ENCODE measurements around the gene CD58. TPM values are rescaled to one million over a fixed set of nuclear protein-coding genes. Genes with fewer than 3 reads are reported as not detected.

Gene CD58
- total and polyA plus RNA-seq, 9 of the 15 experiments (the other 6 are each of a cell fraction or from before 2014, with no cell fraction given): 18.1 to 113 (median 37.4) TPM

DNA sequence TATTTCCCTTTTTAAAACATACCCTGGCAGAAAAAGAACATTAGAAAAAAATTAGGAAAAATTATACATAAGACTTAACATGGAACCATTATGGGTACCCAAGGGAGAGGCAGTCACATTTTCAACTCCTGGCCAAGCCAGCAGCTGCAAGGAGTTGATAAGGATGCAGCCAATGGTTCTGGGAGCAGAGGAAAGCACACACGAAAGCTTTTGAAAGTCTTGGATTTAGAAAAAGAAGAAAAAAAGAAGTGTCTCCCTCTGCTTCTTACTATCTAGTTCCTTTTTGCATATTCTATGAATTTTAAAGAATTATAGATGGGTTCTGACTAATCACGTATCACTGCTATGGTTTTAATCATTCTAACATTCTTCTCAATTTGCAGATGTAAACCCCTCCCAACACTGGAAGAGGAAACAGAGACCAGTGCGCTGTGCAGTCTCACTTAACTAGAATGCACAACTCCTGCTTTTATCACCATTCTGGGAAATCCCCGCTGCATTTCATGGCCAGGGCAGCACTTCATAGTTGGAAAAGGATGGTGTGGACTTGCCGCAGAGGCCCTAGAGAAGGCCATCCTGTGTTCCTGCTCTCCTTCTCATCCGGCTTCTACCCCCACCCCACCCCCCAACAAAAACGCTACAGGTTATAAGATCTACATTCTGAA lies 2.7 kb upstream of the CD58 start (continued):
- TF ChIP-seq POLR2G (IDR thresholded peaks at IDR 0.05; ENCODE audit: low read depth, low read length): no peak
- TF ChIP-seq, protein P1, sequence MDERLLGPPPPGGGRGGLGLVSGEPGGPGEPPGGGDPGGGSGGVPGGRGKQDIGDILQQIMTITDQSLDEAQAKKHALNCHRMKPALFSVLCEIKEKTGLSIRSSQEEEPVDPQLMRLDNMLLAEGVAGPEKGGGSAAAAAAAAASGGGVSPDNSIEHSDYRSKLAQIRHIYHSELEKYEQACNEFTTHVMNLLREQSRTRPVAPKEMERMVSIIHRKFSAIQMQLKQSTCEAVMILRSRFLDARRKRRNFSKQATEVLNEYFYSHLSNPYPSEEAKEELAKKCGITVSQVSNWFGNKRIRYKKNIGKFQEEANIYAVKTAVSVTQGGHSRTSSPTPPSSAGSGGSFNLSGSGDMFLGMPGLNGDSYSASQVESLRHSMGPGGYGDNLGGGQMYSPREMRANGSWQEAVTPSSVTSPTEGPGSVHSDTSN (CRISPR knock-in tag; IDR thresholded peaks at IDR 0.05; ENCODE audit: low read depth): no peak
- TF ChIP-seq, protein P1 (tag; conservative IDR thresholded peaks at IDR 0.05; ENCODE audit: low read depth): no peak
- TF ChIP-seq MYBL2 (IDR thresholded peaks at IDR 0.05; ENCODE audit: low read depth): no peak
- no peak for TF ChIP-seq MYBL2 (CRISPR knock-in tag; IDR thresholded peaks at IDR 0.05; ENCODE audit: borderline replicate concordance)
- no peak for TF ChIP-seq U2AF2 (optimal IDR thresholded peaks at IDR 0.05; ENCODE audit: low read depth, low read length)
- TF ChIP-seq TCF3 (CRISPR knock-in tag; IDR thresholded peaks at IDR 0.05): peak; percentile 94
- TF ChIP-seq SRSF7 (optimal IDR thresholded peaks at IDR 0.05; ENCODE audit: low read depth, low read length): no peak
- 0 out of 2 replicates have a peak, but pooled peaks have one; percentile 18 for TF ChIP-seq HEY1 (CRISPR knock-in tag; IDR thresholded peaks at IDR 0.05; ENCODE audit: borderline replicate concordance)
- peak; percentile 62 for TF ChIP-seq HDAC3 (IDR thresholded peaks at IDR 0.05; ENCODE audit: borderline replicate concordance, partially characterized antibody)
- TF ChIP-seq SAFB (IDR thresholded peaks at IDR 0.05; ENCODE audit: borderline replicate concordance, low read depth, low read length): no peak
- peak; percentile 33; the same call in 1 of the 2 replicates for TF ChIP-seq BCOR (IDR thresholded peaks at IDR 0.05)
- TF ChIP-seq FIP1L1 (IDR thresholded peaks at IDR 0.05; ENCODE audit: low read depth, low read length, poor library complexity, severe bottlenecking): no peak
- TF ChIP-seq DMBX1 (CRISPR knock-in tag; IDR thresholded peaks at IDR 0.05; ENCODE audit: borderline replicate concordance): no peak
- no peak for TF ChIP-seq POU5F1 (IDR thresholded peaks at IDR 0.05; ENCODE audit: borderline replicate concordance, low read depth, low read length, partially characterized antibody)
- TF ChIP-seq, protein P2, sequence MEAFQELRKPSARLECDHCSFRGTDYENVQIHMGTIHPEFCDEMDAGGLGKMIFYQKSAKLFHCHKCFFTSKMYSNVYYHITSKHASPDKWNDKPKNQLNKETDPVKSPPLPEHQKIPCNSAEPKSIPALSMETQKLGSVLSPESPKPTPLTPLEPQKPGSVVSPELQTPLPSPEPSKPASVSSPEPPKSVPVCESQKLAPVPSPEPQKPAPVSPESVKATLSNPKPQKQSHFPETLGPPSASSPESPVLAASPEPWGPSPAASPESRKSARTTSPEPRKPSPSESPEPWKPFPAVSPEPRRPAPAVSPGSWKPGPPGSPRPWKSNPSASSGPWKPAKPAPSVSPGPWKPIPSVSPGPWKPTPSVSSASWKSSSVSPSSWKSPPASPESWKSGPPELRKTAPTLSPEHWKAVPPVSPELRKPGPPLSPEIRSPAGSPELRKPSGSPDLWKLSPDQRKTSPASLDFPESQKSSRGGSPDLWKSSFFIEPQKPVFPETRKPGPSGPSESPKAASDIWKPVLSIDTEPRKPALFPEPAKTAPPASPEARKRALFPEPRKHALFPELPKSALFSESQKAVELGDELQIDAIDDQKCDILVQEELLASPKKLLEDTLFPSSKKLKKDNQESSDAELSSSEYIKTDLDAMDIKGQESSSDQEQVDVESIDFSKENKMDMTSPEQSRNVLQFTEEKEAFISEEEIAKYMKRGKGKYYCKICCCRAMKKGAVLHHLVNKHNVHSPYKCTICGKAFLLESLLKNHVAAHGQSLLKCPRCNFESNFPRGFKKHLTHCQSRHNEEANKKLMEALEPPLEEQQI (IDR thresholded peaks at IDR 0.05): 0 out of 2 replicates have a peak, but pooled peaks have one; percentile 37
- no peak for TF ChIP-seq CBX5 (IDR thresholded peaks at IDR 0.05; ENCODE audit: borderline replicate concordance, low read depth)
- TF ChIP-seq ZNF764 (CRISPR knock-in tag; IDR thresholded peaks at IDR 0.05; ENCODE audit: low read depth): no peak
- no peak for TF ChIP-seq FOXK1 (CRISPR knock-in tag; IDR thresholded peaks at IDR 0.05; ENCODE audit: borderline replicate concordance)
- no peak for TF ChIP-seq TAF1 (IDR thresholded peaks at IDR 0.05; ENCODE audit: control insufficient read depth, extremely low read depth, insufficient read depth, low read length, severe bottlenecking)
- TF ChIP-seq, protein P3, sequence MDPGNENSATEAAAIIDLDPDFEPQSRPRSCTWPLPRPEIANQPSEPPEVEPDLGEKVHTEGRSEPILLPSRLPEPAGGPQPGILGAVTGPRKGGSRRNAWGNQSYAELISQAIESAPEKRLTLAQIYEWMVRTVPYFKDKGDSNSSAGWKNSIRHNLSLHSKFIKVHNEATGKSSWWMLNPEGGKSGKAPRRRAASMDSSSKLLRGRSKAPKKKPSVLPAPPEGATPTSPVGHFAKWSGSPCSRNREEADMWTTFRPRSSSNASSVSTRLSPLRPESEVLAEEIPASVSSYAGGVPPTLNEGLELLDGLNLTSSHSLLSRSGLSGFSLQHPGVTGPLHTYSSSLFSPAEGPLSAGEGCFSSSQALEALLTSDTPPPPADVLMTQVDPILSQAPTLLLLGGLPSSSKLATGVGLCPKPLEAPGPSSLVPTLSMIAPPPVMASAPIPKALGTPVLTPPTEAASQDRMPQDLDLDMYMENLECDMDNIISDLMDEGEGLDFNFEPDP (CRISPR knock-in tag; IDR thresholded peaks at IDR 0.05): no peak
- no peak for TF ChIP-seq ZNF217 (CRISPR knock-in tag; IDR thresholded peaks at IDR 0.05)
